ENCODE measurements around the gene ALG3. TPM values are rescaled to one million over a fixed set of nuclear protein-coding genes. Genes with fewer than 3 reads are reported as not detected.

ALG3 gene
- total and polyA plus RNA-seq, 9 of the 15 experiments (the other 6 are each of a cell fraction or from before 2014, with no cell fraction given) = 37.5 to 107 (median 80.1) TPM

DNA sequence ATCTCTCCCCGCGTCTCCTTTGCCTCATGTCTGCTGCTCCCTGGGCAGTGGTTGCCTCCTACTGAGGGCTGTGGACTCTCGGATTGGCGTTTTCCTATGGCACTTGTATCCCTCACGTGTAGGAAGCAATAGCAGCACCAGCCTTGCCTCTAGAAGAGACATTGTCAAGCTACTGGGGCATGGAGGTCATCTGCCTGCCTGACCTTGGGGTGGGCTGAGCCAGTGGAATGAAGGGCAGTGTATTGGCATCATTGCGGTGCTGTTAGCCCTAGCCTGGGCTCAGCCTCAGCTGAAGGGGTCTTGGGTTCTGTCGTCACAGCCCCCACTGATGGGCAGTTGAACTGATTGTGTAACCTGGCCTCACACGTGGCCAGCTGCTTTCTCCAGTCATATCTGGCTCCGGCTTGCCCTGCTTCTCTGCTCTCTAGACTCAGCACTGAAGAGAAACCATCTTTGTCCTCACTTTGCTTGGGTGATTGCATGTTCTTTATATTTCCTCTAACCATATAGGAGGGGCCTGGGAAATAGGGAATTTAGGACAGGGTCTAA is 54.7 kb downstream of the ALG3 start:
- Histone ChIP-seq H3K9me1 (ENCODE audit: control insufficient read depth, insufficient read depth, low read length) (peaks cover 2% of the 10 kb centered on the region), H4K20me1 (replicated peaks; ENCODE audit: control insufficient read depth, insufficient read depth, low read length) (0 out of 2 replicates have a peak, but pooled peaks cover 4% of the 10 kb centered on the region), H3K27me3 (ENCODE audit: control insufficient read depth in 2 of 2, insufficient read depth in 2 of 2, low read length in 2 of 2) (no peaks in the 10 kb centered on the region), H3K36me3 (ENCODE audit: control insufficient read depth, insufficient read depth, low read length) (peaks cover 65% of the 10 kb centered on the region; the same call in 2 of the 3 replicates), H3K4me2 (ENCODE audit: insufficient read depth, low read length) (no peak overlapping the region), H3K9me3 (replicated peaks; ENCODE audit: control insufficient read depth, insufficient read depth, low read depth, low read length) (no peaks in the 10 kb centered on the region), H3K79me2 (ENCODE audit: control insufficient read depth, insufficient read depth, low read length) (peaks cover under 1% of the 10 kb centered on the region; the same call in 1 of the 3 replicates), H3K4me3 (no peak overlapping the region), H3K4me1 (replicated peaks in 1 of 2; ENCODE audit: control insufficient read depth in 2 of 2, insufficient read depth in 2 of 2, low read length in 2 of 2) (no peaks in the 10 kb centered on the region), H3K9ac (ENCODE audit: insufficient read depth in 1 of 2, low read depth in 2 of 2, low read length in 2 of 2) (no peak overlapping the region), H2AFZ (ENCODE audit: low read depth, low read length) (no peak overlapping the region), H3K27ac (ENCODE audit: extremely low read depth, low read depth, low read length) (no peak overlapping the region)
- FAIRE-seq (no peak), ATAC-seq (no peak), DNase-seq (ENCODE audit: extremely low read depth in 1 of 4, low spot score in 3 of 4) (no peak)
- intact Hi-C loops (cut with micrococcal nuclease) = no loop called here
- TF ChIP-seq EHMT2 (IDR thresholded peaks at IDR 0.05) (no peak), RBFOX2 (IDR thresholded peaks at IDR 0.05; ENCODE audit: low read depth, low read length) (0 out of 2 replicates have a peak, but pooled peaks have one; percentile 22)
- POLR2A ChIA-PET = interaction anchor here (1.0 to 2.4 kb wide), 3 partner anchors 9 to 13 kb away, joined by 3 to 13 read pairs (median 8); partner anchors contain the start of gene ABCF3
- no TSS peak for BruUV-seq (replicated peaks)
- 80% methylated on average over 8 of the region's 9 CpGs for WGBS (ENCODE audit: insufficient coverage, low coverage, missing lambda C conversion rate)
- in situ Hi-C loops (cut with MboI) = no loop called here
- CTCF ChIA-PET (ENCODE audit: low intra/inter-chr PET ratio) = no interaction called here

GRCh38 chr3:184192889-184193288 is 55.9 kb downstream of the ALG3 start:
- DNase-seq (ENCODE audit: extremely low read depth in 1 of 4, low spot score in 3 of 4) (no peak), ATAC-seq (no peak), FAIRE-seq (no peak)
- H4K20me1 ChIP-seq (replicated peaks; ENCODE audit: control insufficient read depth, insufficient read depth, low read length) = 0 out of 2 replicates have a peak, but pooled peaks cover 4% of the 10 kb centered on the region
- no TSS peak for BruUV-seq (replicated peaks)
- no peak overlapping the region for H2AFZ ChIP-seq (ENCODE audit: low read depth, low read length)
- H3K4me2 ChIP-seq (ENCODE audit: insufficient read depth, low read length) = no peak overlapping the region
- POLR2A ChIA-PET = interaction anchor here (0.6 to 1.2 kb wide), 3 partner anchors 9 to 136 kb away, joined by 3 read pairs; no protein-coding TSS in a partner anchor
- peaks cover 0 to 4% of the 10 kb centered on the region in 2 experiments; a peak in 1 of 5 replicates for H3K4me1 ChIP-seq (replicated peaks in 1 of 2; ENCODE audit: control insufficient read depth in 2 of 2, insufficient read depth in 2 of 2, low read length in 2 of 2)
- intact Hi-C loops (cut with micrococcal nuclease) (no loop called here), in situ Hi-C loops (cut with MboI) (no loop called here)
- H3K79me2 ChIP-seq (ENCODE audit: control insufficient read depth, insufficient read depth, low read length) = peaks cover 11% of the 10 kb centered on the region
- no peaks in the 10 kb centered on the region for H3K9me3 ChIP-seq (replicated peaks; ENCODE audit: control insufficient read depth, insufficient read depth, low read depth, low read length)
- H3K9me1 ChIP-seq (ENCODE audit: control insufficient read depth, insufficient read depth, low read length) = peaks cover 2% of the 10 kb centered on the region
- CTCF ChIA-PET (ENCODE audit: low intra/inter-chr PET ratio) = no interaction called here
- H3K4me3 ChIP-seq = no peak overlapping the region
- peak overlapping the region in 1 of 2 experiments; percentile 43; a peak in 2 of 4 replicates for H3K9ac ChIP-seq (ENCODE audit: insufficient read depth in 1 of 2, low read depth in 2 of 2, low read length in 2 of 2)
- H3K27me3 ChIP-seq (ENCODE audit: control insufficient read depth in 2 of 2, insufficient read depth in 2 of 2, low read length in 2 of 2) = no peaks in the 10 kb centered on the region
- H3K36me3 ChIP-seq (ENCODE audit: control insufficient read depth, insufficient read depth, low read length) = peaks cover 77% of the 10 kb centered on the region; the same call in 2 of the 3 replicates
- no peak overlapping the region for H3K27ac ChIP-seq (ENCODE audit: extremely low read depth, low read depth, low read length)
- 95% methylated on average over 10 of the region's 10 CpGs for WGBS (ENCODE audit: insufficient coverage, low coverage, missing lambda C conversion rate)
- TF ChIP-seq PURB (CRISPR knock-in tag; IDR thresholded peaks at IDR 0.05; ENCODE audit: low read depth) = no peak
- TF ChIP-seq, protein P1, sequence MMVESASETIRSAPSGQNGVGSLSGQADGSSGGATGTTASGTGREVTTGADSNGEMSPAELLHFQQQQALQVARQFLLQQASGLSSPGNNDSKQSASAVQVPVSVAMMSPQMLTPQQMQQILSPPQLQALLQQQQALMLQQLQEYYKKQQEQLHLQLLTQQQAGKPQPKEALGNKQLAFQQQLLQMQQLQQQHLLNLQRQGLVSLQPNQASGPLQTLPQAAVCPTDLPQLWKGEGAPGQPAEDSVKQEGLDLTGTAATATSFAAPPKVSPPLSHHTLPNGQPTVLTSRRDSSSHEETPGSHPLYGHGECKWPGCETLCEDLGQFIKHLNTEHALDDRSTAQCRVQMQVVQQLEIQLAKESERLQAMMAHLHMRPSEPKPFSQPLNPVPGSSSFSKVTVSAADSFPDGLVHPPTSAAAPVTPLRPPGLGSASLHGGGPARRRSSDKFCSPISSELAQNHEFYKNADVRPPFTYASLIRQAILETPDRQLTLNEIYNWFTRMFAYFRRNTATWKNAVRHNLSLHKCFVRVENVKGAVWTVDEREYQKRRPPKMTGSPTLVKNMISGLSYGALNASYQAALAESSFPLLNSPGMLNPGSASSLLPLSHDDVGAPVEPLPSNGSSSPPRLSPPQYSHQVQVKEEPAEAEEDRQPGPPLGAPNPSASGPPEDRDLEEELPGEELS (CRISPR knock-in tag; IDR thresholded peaks at IDR 0.05; ENCODE audit: borderline replicate concordance) = no peak
- TF ChIP-seq KLF13 (tag; IDR thresholded peaks at IDR 0.05; ENCODE audit: borderline replicate concordance, low read depth) = no peak
- no peak for TF ChIP-seq MBD2 (IDR thresholded peaks at IDR 0.05; ENCODE audit: borderline replicate concordance, low read depth)
- TF ChIP-seq ZNF12 (CRISPR knock-in tag; IDR thresholded peaks at IDR 0.05) = no peak
- TF ChIP-seq ERF (CRISPR knock-in tag; IDR thresholded peaks at IDR 0.05) = no peak
- TF ChIP-seq ZNF184 (CRISPR knock-in tag; IDR thresholded peaks at IDR 0.05) = no peak
- TF ChIP-seq ZNF212 (CRISPR knock-in tag; IDR thresholded peaks at IDR 0.05) = no peak
- TF ChIP-seq, protein P2, sequence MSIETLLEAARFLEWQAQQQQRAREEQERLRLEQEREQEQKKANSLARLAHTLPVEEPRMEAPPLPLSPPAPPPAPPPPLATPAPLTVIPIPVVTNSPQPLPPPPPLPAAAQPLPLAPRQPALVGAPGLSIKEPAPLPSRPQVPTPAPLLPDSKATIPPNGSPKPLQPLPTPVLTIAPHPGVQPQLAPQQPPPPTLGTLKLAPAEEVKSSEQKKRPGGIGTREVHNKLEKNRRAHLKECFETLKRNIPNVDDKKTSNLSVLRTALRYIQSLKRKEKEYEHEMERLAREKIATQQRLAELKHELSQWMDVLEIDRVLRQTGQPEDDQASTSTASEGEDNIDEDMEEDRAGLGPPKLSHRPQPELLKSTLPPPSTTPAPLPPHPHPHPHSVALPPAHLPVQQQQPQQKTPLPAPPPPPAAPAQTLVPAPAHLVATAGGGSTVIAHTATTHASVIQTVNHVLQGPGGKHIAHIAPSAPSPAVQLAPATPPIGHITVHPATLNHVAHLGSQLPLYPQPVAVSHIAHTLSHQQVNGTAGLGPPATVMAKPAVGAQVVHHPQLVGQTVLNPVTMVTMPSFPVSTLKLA (conservative IDR thresholded peaks at IDR 0.05) = no peak

All from K562 (cell line).